Loucy (cell line): ENCODE data around the gene CHKB.
A peak's percentile ranks its signal among the peaks of the same experiment; 100 is the strongest.

Experiments
- H2AFZ ChIP-seq: fragments of 200-600 bp; sonication (generic); 2 replicates; pipeline ENCODE4 v1.6.0; 2016; ENCODE audit warnings: antibody characterized with exemption, mild to moderate bottlenecking, low read length, moderate library complexity
- H3F3A ChIP-seq: fragments of 200-600 bp; 2 replicates; pipeline ENCODE4 v1.6.0; 2016; ENCODE audit warnings: antibody characterized with exemption, low read depth, mild to moderate bottlenecking
- H3K27me3 ChIP-seq: fragments of 200-600 bp; sonication (generic); 2 replicates; pipeline ENCODE4 v1.6.1; 2014; ENCODE audit warnings: low read length, mild to moderate bottlenecking; ENCODE audit not compliant: insufficient read depth, poor library complexity, severe bottlenecking
- H3K36me3 ChIP-seq: fragments of 200-600 bp; sonication (generic); 2 replicates; pipeline ENCODE4 v1.6.1; 2016; ENCODE audit warnings: low read length; ENCODE audit not compliant: insufficient read depth
- H3K4me1 ChIP-seq: fragments of 200-600 bp; sonication (generic); 2 replicates; pipeline ENCODE4 v1.5.1; 2014; ENCODE audit warnings: low read length, mild to moderate bottlenecking; ENCODE audit not compliant: insufficient read depth, poor library complexity, severe bottlenecking
- H3K4me2 ChIP-seq: fragments of 200-600 bp; sonication (generic); 2 replicates; pipeline ENCODE4 v1.6.0; 2014; ENCODE audit warnings: antibody characterized with exemption, low read length, low read depth, mild to moderate bottlenecking; ENCODE audit not compliant: poor library complexity, severe bottlenecking
- H3K4me3 ChIP-seq: fragments of 200-600 bp; sonication (generic); 2 replicates; pipeline ENCODE4 v1.5.1; 2014; ENCODE audit warnings: low read length, mild to moderate bottlenecking, mixed read lengths; ENCODE audit not compliant: poor library complexity, severe bottlenecking
- H3K79me2 ChIP-seq: fragments of 200-600 bp; sonication (generic); 2 replicates; pipeline ENCODE4 v1.6.1; 2014; ENCODE audit warnings: low read length; ENCODE audit not compliant: insufficient read depth
- H3K9ac ChIP-seq: fragments of 200-600 bp; sonication (generic); 2 replicates; pipeline ENCODE4 v1.6.0; 2014; ENCODE audit warnings: mild to moderate bottlenecking, low read depth, low read length, moderate library complexity; ENCODE audit not compliant: poor library complexity, severe bottlenecking
- H3K9me2 ChIP-seq: fragments of 200-600 bp; sonication (generic); replicated peaks from 2 replicates; pipeline ENCODE4 v1.6.1; 2016; ENCODE audit warnings: low read depth, low read length, mixed read lengths
- H3K9me3 ChIP-seq: fragments of 200-600 bp; sonication (generic); 2 replicates; pipeline ENCODE4 v1.6.1; 2014; ENCODE audit warnings: mild to moderate bottlenecking, antibody characterized with exemption, low read length, low read depth; ENCODE audit not compliant: insufficient read depth
- H4K20me1 ChIP-seq: fragments of 200-600 bp; sonication (generic); 2 replicates; pipeline ENCODE4 v1.6.0; 2014; ENCODE audit warnings: antibody characterized with exemption, low read length, mild to moderate bottlenecking; ENCODE audit not compliant: insufficient read depth, poor library complexity, severe bottlenecking
- CTCF ChIP-seq: fragments of 200-600 bp; sonication (generic); conservative IDR thresholded peaks from 2 replicates; pipeline ENCODE4 v1.5.1; 2014; ENCODE audit warnings: mild to moderate bottlenecking, antibody characterized with exemption, low read length
- EZH2phosphoT487 ChIP-seq: fragments of 200-600 bp; IDR thresholded peaks from 2 replicates; pipeline ENCODE4 v1.6.1; 2018; ENCODE audit warnings: antibody characterized with exemption, mild to moderate bottlenecking, moderate library complexity, borderline replicate concordance

CHKB gene

GRCh38 chr22:50567721-50568252, 14.9 kb downstream of the CHKB start:
- Histone ChIP-seq H2AFZ (no peak overlapping the region), H4K20me1 (no peaks in the 10 kb centered on the region), H3K36me3 (peaks cover 8% of the 10 kb centered on the region; the same call in 1 of the 2 replicates), H3F3A (no peaks in the 10 kb centered on the region), H3K9me2 (no peaks in the 10 kb centered on the region), H3K4me1 (peaks cover 7% of the 10 kb centered on the region), H3K9me3 (no peaks in the 10 kb centered on the region), H3K27me3 (no peaks in the 10 kb centered on the region), H3K4me3 (no peak overlapping the region), H3K9ac (no peak overlapping the region), H3K4me2 (no peak overlapping the region), H3K79me2 (no peaks in the 10 kb centered on the region)
- no peak for TF ChIP-seq EZH2phosphoT487
- TF ChIP-seq CTCF, result no peak

GRCh38 chr22:50564289-50564688, 18.4 kb downstream of the CHKB start:
- Histone ChIP-seq H3K9me2 (no peaks in the 10 kb centered on the region), H3K4me3 (no peak overlapping the region), H4K20me1 (no peaks in the 10 kb centered on the region), H3K4me1 (peaks cover 10% of the 10 kb centered on the region), H3K27me3 (no peaks in the 10 kb centered on the region), H3K36me3 (no peaks in the 10 kb centered on the region; the same call in 1 of the 2 replicates), H2AFZ (no peak overlapping the region), H3F3A (no peaks in the 10 kb centered on the region), H3K9ac (no peak overlapping the region), H3K79me2 (no peaks in the 10 kb centered on the region), H3K4me2 (no peak overlapping the region), H3K9me3 (no peaks in the 10 kb centered on the region)
- TF ChIP-seq CTCF, result no peak
- no peak for TF ChIP-seq EZH2phosphoT487

GRCh38 chr22:50563413-50564160, 19.1 kb downstream of the CHKB start:
- Histone ChIP-seq H4K20me1 (no peaks in the 10 kb centered on the region), H2AFZ (peak overlapping the region; percentile 77), H3F3A (no peaks in the 10 kb centered on the region), H3K4me1 (peaks cover 10% of the 10 kb centered on the region), H3K27me3 (no peaks in the 10 kb centered on the region), H3K9me3 (no peaks in the 10 kb centered on the region), H3K9ac (peak overlapping the region; percentile 28), H3K4me2 (peak overlapping the region; percentile 83), H3K4me3 (peak overlapping the region; percentile 73), H3K79me2 (no peaks in the 10 kb centered on the region), H3K9me2 (no peaks in the 10 kb centered on the region), H3K36me3 (no peaks in the 10 kb centered on the region)
- TF ChIP-seq CTCF (no peak), EZH2phosphoT487 (no peak)
